NCI-H1436 treated with DMSO at 0.1 percent for 48 hours (cell line): ENCODE data around the gene OSBPL2.

Experiments used
- DNase-seq: peaks from one replicate; lab custom pipeline; 2025; lab: John Stamatoyannopoulos, UW

The OSBPL2 gene

DNA sequence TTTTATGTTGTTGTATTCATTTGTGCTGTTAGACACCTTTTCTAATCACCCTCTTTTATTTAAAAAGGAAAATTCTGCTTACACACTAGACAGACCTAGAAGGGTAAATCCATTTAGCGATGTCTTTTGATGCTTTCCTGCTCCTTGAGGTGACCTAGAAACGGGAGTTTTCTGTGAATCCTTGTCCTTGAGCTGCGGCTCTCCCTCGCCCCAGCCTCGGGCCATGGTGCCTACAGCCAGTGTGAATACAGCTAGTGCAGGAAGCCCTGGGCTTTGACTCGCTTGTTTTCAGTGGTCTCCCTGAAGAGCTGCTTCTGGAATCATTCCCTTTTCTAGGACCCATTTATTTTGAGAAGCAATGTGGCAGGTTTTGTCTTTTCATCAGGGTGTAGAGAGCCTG, 46.8 kb downstream of the OSBPL2 start:
- DNase-seq = no peak

DNA sequence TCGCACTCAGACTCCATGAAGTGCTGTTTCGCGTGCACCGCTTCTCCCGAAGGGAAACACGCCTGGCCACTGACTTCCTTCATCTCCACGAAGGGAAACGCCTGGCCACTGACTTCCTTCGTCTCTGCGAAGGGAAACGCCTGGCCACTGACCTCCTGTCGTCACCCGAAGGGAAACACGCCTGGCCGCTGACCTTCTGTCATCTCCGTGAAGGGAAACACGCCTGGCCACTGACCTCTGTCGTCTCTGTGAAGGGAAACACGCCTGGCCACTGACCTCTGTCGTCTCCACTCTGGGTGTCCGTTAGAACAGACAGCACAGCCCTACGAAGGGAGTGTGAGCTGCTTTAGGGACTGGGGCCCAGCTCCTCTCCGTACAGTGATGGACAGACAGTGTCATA, 47.4 kb downstream of the OSBPL2 start:
- DNase-seq = no peak

DNA sequence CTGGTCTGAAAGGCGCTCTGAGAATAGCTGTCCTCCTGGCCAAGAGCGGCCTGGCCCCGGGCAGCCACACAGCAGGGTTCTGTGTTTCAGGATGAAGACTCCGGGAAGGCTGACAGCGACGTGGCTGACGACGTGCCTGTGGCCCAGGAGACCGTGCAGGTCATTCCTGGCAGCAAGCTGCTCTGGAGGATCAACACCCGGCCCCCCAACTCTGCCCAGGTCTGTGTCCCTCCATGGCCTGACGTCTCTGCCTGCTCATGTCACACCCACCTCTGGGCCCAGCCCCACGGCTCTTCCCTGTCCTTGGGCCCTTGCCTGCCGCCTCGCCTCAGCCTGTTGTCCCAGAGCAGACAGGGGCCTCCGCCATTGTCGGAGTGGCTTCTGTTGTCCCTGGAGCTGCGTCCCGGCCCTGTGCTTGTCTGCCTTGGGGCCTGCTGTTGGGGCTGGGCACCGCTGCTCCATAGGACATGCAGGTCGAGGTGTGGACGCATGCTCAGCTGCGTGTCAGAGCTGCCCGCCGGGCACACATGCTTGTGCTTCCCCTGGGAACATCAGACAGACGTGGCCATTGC, 48.3 kb downstream of the OSBPL2 start:
- no peak for DNase-seq

DNA sequence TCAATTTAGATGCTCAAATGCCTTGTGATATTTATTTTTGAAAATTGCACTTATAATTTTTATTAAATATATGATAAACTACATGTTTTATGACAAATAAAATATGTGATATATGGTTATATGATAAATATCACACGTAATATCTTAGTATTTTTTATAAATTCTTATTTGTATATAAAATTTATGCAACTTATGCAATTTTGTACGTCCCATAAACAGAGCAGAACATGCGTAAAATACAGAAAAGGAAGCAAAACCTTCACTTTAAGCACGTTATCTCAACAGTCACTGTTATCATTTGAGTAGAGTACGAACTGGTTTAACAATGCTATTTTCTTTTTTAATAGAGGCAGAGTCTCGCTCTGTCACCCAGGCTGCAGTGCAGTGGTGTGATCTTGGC, 48.8 kb downstream of the OSBPL2 start:
- DNase-seq = no peak

- no peak for DNase-seq
Measured at GRCh38 chr20:62287759-62288534, 49.6 kb downstream of the OSBPL2 start.

DNA sequence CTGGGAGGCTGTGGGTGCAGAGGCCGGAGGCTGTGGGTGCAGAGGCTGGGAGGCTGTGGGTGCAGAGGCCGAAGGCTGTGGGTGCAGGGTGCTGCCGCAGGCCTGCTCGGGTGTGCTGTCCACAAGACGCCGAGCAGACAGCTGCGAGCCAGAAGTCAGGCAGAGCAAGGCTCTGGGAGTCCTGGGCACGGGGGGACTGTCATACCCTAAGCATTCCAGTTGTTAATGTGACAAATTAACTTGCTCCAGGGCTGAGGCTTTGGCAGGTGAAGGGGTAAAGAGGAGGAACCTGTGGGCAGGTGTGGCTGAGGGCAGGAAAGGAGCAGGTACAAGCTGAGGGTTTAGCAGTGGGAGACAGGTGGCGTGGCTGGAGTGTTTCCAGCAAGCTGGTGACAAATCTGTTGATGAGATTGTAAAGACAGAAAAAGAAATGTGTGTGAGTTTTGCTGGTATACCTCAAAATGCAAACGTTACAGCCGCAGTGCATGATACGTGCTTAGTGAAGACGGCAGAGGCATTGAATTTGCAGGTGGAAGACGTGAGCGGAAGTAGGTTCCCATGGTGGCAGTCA, 50.3 kb downstream of the OSBPL2 start:
- no peak for DNase-seq

DNA sequence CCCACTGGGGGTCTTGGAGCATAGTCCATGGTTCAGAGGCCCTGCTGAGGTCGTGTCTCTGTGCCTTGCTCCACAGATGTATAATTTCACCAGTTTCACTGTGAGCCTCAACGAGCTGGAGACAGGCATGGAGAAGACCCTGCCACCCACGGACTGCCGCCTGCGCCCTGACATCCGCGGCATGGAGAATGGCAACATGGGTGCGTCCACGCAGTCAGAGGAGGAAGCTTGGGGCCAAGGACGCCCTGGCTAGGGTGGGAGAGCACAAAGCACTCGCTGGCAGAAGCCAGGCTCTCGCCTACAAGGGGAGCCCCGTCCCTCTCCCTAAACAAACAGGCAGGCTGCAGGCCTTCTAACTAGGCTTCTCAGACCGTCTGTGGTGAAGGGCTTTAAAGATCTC, 50.8 kb downstream of the OSBPL2 start:
- DNase-seq = no peak

DNA sequence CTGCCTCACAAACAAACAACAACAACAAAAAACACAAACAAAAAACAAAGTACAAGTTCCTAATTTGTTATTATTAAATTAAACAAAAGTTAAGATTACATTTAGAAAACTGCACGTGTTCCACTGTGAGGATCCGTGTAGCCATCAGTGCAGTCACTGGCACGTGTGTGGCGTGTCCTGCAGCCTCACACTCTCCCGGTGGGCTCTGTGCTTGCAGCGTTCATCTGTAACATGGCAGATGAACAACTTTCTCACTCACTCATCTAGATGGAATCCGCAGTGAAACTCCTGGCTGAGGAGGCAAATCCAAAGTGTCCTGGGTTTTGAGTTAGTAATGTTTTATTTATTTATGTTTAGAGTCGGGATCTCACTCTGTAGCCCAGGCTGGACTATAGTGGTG, 51.6 kb downstream of the OSBPL2 start:
- no peak for DNase-seq

DNA sequence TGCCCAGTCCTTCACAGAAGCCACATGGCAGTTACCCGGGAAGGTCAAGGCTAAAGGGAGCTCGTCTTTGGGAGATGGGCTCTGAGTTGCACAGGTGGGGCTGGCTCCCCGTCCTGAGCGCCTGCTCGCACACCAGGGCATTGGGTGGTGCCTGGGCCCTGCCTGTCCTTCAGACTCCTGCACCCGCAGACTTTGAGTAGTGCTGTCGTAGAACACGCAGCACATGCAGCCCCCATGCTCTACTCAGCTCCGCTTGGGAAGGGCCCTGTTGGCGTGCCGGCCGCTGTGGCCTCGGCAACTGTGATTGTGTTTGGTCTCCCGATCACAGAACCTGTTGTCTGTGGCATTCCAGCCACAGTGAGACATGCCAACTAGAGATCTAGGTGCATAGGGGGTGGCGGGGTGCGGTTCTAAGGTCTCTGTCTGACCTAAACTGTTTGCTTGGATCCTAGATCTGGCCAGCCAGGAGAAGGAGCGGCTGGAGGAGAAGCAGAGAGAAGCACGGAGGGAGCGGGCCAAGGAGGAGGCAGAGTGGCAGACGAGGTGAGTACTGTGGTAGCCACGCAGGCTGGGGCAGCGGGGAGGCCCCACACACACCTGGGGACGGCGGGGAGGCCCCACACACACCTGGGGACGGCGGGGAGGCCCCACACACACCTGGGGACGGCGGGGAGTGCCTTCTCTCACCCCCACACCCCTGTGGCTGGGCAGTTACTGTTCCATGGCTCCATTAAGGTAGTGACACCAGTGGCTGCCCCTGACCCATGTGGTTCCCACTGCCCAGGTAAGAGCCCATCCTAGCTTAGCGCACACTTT, 53.1 kb downstream of the OSBPL2 start:
- DNase-seq = no peak

GRCh38 chr20:62292108-62292507, 53.8 kb downstream of the OSBPL2 start:
- DNase-seq = no peak

GRCh38 chr20:62293111-62293784, 54.9 kb downstream of the OSBPL2 start:
- no peak for DNase-seq

DNA sequence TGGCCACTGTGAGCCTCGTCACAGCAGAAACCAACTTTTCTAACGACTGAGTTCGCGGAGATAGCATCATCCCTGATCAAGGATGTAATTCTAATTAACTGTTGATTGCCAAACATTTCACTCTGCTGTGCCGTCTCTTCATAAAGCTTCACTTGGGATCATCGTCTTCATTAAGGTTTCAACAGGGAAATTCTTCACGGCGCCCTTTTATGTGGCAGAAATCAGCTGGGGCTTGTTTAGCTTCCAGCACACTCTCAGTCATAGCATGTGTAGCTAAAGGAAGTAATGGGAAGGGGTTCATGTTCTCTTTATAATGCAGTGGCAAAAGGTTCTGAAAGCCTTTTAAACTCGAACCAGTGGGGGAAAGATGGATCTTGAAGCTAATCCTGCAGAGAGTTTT, 55.6 kb downstream of the OSBPL2 start:
- no peak for DNase-seq

- no peak for DNase-seq
Measured at GRCh38 chr20:62294516-62294915, 56.2 kb downstream of the OSBPL2 start.

DNA sequence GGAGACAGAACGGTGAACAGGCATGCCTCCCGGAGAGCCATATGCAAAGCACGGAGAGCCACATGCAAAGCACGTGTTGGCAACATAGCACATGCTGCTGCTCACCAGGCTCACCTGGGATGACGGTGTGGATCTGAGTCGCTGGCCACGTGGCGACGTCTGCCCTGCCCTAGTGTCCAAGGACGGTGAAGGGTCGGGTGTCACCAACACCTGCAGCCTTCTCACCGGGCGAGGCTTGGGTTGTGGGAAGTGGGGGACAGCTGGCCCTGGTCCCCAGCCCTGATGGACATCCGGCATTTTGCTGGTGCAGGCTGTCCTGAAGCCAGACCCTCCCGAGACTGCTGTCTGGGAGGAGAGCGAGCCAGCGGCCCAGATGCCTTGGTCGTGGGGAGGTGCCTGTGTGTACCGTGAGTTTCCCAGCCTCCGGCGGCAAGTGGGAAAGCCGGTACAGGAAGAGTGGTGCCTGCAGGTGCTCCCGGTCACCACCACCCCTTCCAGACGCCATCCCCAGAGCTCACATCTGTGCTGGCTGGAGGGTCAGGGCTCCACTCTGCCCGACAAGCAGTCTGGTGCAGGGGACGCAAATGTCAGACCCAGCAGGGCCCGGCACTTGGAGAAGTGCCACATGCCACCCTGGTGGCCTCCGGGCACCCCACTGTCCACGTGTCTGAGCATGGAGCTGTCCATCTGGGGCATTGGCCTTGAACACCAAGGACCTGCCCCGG, 58.6 kb downstream of the OSBPL2 start:
- DNase-seq = no peak

- DNase-seq = no peak
Measured at GRCh38 chr20:62297449-62298227, 59.3 kb downstream of the OSBPL2 start.

- no peak for DNase-seq
Measured at GRCh38 chr20:62298577-62299249, 60.4 kb downstream of the OSBPL2 start.

DNA sequence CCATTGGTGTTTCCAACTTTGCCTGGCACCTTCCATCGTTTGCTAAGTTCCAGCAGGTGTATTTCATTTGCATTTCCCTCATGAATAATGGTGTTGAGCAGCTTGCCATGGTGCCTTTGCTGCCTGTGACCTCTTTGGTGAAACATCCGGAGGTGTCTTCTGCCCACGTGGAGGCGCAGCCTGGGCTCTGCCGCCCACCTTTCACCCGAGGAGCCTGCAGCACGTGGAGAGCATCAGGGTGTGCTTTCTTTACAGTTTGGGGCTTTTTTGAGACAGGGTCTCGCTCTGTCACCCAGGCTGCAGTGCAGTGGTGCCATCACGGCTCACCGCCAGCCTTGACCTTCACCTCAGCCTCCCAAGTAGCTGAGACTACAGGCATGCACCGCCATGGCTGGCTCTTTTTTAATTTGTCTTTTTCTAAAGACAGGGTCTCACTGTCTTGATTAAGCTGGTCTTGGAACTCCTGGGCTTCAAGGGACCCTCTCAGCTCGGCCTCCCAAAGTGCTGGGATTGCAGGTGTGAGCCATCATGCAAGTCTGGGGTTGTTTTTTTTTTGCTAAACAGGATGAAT, 61.4 kb downstream of the OSBPL2 start:
- DNase-seq = no peak

- no peak for DNase-seq
Measured at GRCh38 chr20:62300319-62300718, 62.0 kb downstream of the OSBPL2 start.

- no peak for DNase-seq
Measured at GRCh38 chr20:62301111-62301668, 62.9 kb downstream of the OSBPL2 start.
